AG09309 (cell line): ENCODE results near the gene CRYGN.

Experiments
- DNase-seq: peaks from one replicate; pipeline ENCODE4 v3.0.0-alpha.2; 2010; ENCODE audit warnings: low read depth
- H3K4me3 ChIP-seq: 2 replicates; pipeline ENCODE4 v1.5.1; 2011; ENCODE audit warnings: mild to moderate bottlenecking, low read depth, low read length, moderate library complexity; ENCODE audit not compliant: control insufficient read depth
- TF ChIP-seq, protein P1 (sequence below): IDR thresholded peaks from 2 replicates; pipeline ENCODE4 v1.5.1; 2011; ENCODE audit warnings: mild to moderate bottlenecking, low read depth, low read length, inconsistent platforms; ENCODE audit not compliant: insufficient read depth, control insufficient read depth; ENCODE audit errors: missing control alignments

CRYGN gene

DNA sequence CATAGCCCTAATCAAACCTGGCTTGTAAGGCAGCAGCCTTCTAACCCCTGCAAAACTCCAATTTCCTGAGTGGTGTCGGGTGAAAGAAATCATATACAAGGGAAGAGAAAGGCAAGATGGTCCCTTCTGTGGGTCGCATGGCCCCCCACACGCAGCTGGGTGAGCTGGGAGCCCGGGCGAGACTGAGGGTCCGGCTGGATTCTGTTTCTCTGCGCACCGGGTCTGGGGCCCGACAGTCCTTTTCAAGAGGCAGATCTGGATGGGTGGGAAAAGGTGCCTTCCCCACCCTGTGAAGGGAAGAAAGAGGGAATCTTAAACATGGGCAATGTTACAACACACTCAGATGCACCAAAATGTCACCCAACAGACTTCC, 48.6 kb downstream of the CRYGN start:
- DNase-seq, result no peak
- TF ChIP-seq, protein P1, sequence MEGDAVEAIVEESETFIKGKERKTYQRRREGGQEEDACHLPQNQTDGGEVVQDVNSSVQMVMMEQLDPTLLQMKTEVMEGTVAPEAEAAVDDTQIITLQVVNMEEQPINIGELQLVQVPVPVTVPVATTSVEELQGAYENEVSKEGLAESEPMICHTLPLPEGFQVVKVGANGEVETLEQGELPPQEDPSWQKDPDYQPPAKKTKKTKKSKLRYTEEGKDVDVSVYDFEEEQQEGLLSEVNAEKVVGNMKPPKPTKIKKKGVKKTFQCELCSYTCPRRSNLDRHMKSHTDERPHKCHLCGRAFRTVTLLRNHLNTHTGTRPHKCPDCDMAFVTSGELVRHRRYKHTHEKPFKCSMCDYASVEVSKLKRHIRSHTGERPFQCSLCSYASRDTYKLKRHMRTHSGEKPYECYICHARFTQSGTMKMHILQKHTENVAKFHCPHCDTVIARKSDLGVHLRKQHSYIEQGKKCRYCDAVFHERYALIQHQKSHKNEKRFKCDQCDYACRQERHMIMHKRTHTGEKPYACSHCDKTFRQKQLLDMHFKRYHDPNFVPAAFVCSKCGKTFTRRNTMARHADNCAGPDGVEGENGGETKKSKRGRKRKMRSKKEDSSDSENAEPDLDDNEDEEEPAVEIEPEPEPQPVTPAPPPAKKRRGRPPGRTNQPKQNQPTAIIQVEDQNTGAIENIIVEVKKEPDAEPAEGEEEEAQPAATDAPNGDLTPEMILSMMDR, result no peak
- no peak overlapping the region for H3K4me3 ChIP-seq

DNA sequence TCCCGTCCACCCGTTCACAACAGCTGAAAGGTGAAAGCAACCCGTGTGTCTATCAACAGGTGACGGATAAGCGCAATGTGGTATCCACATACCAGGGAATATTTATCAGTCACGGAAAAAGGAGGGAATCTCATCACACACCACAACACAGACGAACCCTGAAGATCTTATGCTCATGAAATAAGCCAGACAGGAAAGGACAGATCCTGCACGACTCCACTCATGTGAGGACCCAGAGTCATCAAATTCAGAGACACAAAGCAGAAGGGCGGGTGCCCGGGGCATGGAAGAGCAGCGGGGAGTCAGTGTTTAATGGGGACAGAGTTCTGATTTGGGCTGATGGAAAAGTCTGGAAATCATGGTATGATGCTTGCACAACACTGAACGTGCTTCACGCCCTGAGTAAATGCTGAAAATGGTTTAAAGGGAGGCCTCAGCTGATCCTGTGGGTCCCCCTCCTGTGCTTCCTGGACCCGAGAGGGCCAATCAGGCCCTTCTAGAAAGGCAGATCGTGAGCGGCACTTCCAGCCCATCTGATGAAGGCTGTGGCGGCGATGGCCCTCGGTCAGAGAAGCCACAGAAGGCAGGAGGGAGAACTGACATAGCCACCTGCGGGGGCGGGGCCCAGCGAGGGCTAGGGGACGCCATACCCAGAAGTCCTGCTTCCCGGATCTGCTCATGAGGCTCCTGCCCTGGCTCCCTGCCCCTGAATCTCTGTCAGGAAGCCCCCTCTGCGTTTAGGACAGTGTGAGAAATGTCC, 49.2 kb downstream of the CRYGN start:
- no peak for DNase-seq
- TF ChIP-seq, protein P1, result no peak

DNA sequence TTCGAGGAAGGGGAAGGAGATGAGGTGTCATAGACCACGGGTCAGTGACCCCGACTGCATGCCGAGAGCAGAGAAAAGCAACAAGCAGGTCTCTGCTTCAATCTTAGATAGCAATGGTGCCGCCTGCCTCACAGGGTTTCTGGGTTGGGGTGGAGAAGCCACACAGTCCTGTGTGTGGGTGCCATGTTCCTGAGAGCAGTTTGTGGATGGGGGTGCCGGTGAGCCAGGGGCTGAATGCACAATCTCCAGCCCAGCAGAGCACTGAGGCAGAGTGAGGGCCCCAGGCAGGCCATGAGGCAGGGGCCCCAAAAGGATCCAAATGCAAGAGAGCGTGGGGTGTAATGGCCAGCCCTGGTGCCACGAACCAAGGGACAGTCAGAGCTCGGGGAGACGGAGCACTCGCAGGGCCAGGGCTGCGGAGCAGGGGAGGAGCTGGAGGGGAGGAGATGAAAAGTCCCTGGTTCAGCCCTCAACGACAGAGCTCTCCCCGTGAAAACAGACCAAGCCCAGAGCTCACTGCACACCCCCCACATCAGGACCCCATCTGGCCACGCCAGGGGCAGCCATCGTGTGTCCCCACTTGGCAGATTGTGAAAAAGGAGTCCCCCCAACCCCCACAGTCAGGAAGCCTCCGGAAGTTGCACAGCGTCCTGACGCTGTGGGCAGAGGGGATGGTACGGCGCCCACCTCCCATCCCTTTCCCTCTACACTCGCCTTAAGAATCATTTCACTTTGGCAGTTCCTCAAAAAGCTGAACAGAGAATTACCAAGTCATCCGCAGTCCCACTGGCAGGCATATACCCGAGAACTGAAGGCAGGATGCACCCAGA, 50.0 kb downstream of the CRYGN start:
- no peak for DNase-seq
- TF ChIP-seq, protein P1, result no peak

More for the DNA sequence above, 49.2 kb downstream of the CRYGN start:
- no peak overlapping the region for H3K4me3 ChIP-seq

DNA sequence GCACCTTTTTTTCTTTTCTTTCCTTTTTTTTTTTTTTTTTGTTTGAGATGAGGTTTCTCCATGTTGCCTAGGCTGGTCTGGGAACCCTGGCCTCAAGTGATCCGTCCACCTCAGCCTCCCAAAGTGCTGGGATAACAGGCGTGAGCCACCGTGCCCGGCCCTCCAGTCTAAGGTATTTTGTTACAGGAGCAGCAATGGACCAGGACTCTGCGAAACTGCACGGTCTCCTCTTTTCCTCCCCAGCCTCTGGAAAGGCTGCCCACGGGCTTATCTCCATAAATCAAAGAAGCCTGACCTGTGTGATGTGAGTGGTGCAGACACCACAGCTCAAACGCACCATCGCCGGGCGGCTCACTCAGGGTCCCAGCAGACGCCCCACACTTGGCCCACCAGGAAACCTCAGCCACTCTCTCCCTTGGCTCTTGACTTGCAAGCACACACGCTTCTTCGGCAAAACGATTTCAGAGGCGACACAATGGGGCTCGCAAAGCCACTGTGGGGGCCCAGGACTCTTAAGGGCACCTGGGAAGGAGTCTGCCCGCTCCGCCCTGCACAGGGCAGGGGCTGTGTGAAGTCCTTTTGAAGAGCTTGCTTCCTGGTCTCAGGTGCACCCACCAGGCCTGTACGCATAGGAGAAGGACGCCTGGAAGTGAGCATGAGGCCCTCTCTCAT, 50.7 kb downstream of the CRYGN start:
- TF ChIP-seq, protein P1, result no peak
- H3K4me3 ChIP-seq, result no peak overlapping the region
- no peak for DNase-seq

More for the DNA sequence above, 50.0 kb downstream of the CRYGN start:
- no peak overlapping the region for H3K4me3 ChIP-seq

DNA sequence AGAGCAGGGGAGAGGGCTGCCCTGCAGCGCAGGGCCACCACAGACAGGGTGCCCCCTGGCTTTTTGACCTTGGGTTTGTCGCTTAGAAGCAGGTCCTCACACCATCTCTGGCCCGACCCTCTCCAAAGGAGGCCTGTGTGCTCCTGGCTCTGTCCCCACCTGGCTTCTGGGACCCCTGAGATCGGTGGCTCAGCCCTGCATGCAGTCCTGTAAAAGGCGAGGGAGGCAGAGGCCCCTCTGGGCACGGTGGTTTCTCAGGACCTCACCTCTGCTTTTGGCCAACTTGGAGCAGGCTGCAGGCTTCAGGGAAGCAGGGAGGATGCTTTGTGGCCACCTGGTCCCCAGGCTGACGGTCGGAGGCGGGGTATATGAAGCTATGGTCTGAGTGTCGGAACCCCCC, 51.5 kb downstream of the CRYGN start:
- no peak for DNase-seq
- no peak overlapping the region for H3K4me3 ChIP-seq
- TF ChIP-seq, protein P1, result no peak

DNA sequence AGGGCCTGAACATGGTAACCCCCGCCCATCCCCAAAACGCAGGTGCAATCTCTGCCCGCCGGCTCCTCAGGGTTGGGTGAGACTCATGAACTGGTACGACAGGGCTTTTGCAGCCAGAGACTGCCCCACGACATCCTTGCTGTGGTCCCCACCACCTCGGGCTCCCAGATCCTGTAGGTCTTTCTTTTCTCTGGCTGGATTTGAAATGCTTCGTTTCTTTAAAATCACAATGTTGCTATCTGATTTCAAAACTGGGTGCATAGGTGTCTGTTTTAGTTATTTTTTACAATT, 52.0 kb downstream of the CRYGN start:
- TF ChIP-seq, protein P1, result no peak

More for the DNA sequence above, 52.0 kb downstream of the CRYGN start:
- DNase-seq, result no peak
- no peak overlapping the region for H3K4me3 ChIP-seq
